ENCODE results near the gene SGK1.
"Not testable (repeated sequence)": the region's sequence is repeated elsewhere in the genome, so short reads cannot be mapped to it uniquely, and the experiment has no call there.

SGK1 gene

DNA sequence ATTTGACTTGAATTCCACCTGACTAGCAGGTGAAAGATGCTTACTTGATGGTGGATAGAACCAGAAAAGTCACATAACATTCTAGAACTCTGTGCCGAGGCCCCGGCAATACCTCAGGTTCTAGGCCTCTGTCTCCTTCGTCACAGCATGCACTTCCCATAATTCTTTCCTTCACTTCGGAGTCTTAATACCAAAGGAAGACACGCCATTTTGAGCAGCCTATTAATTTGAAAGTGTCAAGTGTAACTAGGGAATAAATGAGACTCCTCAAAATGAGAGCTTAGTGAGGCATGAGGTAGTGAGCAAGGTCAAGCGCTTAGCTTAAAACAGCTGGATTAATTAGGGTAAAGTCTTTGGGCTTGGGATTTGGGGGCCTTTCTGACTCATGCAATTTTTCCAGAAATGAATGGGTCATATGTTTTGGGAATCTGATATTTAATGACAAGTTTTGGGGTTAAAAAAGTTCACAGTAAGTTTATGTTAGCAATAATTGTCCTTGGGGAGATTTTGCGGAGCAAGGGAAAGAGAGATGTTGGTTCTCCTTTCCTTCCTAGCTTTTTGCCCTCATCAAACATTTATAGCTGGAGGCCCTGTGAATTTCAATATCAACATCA is 29.1 kb upstream of the SGK1 start:
- Histone ChIP-seq H3K36me3 (ENCODE audit: insufficient read depth, low read length) (no peaks in the 10 kb centered on the region), H3K9me3 (ENCODE audit: low read length) (no peaks in the 10 kb centered on the region), H3K4me3 (ENCODE audit: low read depth in 1 of 2, low read length in 2 of 2) (no peak overlapping the region), H3K27me3 (ENCODE audit: control insufficient read depth in 1 of 2, insufficient read depth in 2 of 2, low read length in 2 of 2) (no peaks in the 10 kb centered on the region), H3K4me1 (ENCODE audit: insufficient read depth, low read length) (no peaks in the 10 kb centered on the region), H3K27ac (ENCODE audit: low read depth, low read length) (no peak overlapping the region), H3K9ac (ENCODE audit: low read length) (no peak overlapping the region)

- Histone ChIP-seq H3K4me3 (ENCODE audit: low read depth in 1 of 2, low read length in 2 of 2) (no peak overlapping the region), H3K4me1 (ENCODE audit: insufficient read depth, low read length) (no peaks in the 10 kb centered on the region), H3K9ac (ENCODE audit: low read length) (no peak overlapping the region), H3K27ac (ENCODE audit: low read depth, low read length) (no peak overlapping the region), H3K9me3 (ENCODE audit: low read length) (no peaks in the 10 kb centered on the region), H3K27me3 (ENCODE audit: control insufficient read depth in 1 of 2, insufficient read depth in 2 of 2, low read length in 2 of 2) (no peaks in the 10 kb centered on the region), H3K36me3 (ENCODE audit: insufficient read depth, low read length) (no peaks in the 10 kb centered on the region)
These were observed 27.9 kb upstream of the SGK1 start for GRCh38 chr6:134345789-134346188.

- Histone ChIP-seq H3K27me3 (ENCODE audit: control insufficient read depth in 1 of 2, insufficient read depth in 2 of 2, low read length in 2 of 2) (no peaks in the 10 kb centered on the region), H3K27ac (ENCODE audit: low read depth, low read length) (no peak overlapping the region), H3K4me1 (ENCODE audit: insufficient read depth, low read length) (no peaks in the 10 kb centered on the region), H3K36me3 (ENCODE audit: insufficient read depth, low read length) (no peaks in the 10 kb centered on the region), H3K9me3 (ENCODE audit: low read length) (no peaks in the 10 kb centered on the region), H3K9ac (ENCODE audit: low read length) (no peak overlapping the region), H3K4me3 (ENCODE audit: low read depth in 1 of 2, low read length in 2 of 2) (no peak overlapping the region)
These were observed 25.2 kb upstream of the SGK1 start for GRCh38 chr6:134343066-134343465.

- no peaks in the 10 kb centered on the region for H3K4me1 ChIP-seq (ENCODE audit: insufficient read depth, low read length)
- H3K9ac ChIP-seq (ENCODE audit: low read length) = no peak overlapping the region
- no peaks in the 10 kb centered on the region for H3K9me3 ChIP-seq (ENCODE audit: low read length)
- H3K36me3 ChIP-seq (ENCODE audit: insufficient read depth, low read length) = no peaks in the 10 kb centered on the region
- H3K4me3 ChIP-seq (ENCODE audit: low read depth in 1 of 2, low read length in 2 of 2) = no peak overlapping the region
- no peak overlapping the region for H3K27ac ChIP-seq (ENCODE audit: low read depth, low read length)
- H3K27me3 ChIP-seq (ENCODE audit: control insufficient read depth in 1 of 2, insufficient read depth in 2 of 2, low read length in 2 of 2) = no peaks in the 10 kb centered on the region
These were observed 24.2 kb upstream of the SGK1 start for GRCh38 chr6:134341999-134342567.

- Histone ChIP-seq H3K4me1 (ENCODE audit: insufficient read depth, low read length) (no peaks in the 10 kb centered on the region), H3K27ac (ENCODE audit: low read depth, low read length) (no peak overlapping the region), H3K9me3 (ENCODE audit: low read length) (no peaks in the 10 kb centered on the region), H3K4me3 (ENCODE audit: low read depth in 1 of 2, low read length in 2 of 2) (no peak overlapping the region), H3K36me3 (ENCODE audit: insufficient read depth, low read length) (no peaks in the 10 kb centered on the region), H3K9ac (ENCODE audit: low read length) (no peak overlapping the region), H3K27me3 (ENCODE audit: control insufficient read depth in 1 of 2, insufficient read depth in 2 of 2, low read length in 2 of 2) (no peaks in the 10 kb centered on the region)
These were observed 22.5 kb upstream of the SGK1 start for GRCh38 chr6:134340179-134340975.

- H3K9ac ChIP-seq (ENCODE audit: low read length) = no peak overlapping the region
- no peaks in the 10 kb centered on the region for H3K36me3 ChIP-seq (ENCODE audit: insufficient read depth, low read length)
- H3K9me3 ChIP-seq (ENCODE audit: low read length) = no peaks in the 10 kb centered on the region
- H3K27me3 ChIP-seq (ENCODE audit: control insufficient read depth in 1 of 2, insufficient read depth in 2 of 2, low read length in 2 of 2) = no peaks in the 10 kb centered on the region
- H3K4me1 ChIP-seq (ENCODE audit: insufficient read depth, low read length) = no peaks in the 10 kb centered on the region
- no peak overlapping the region for H3K27ac ChIP-seq (ENCODE audit: low read depth, low read length)
- H3K4me3 ChIP-seq (ENCODE audit: low read depth in 1 of 2, low read length in 2 of 2) = no peak overlapping the region
These were observed 21.3 kb upstream of the SGK1 start for GRCh38 chr6:134339216-134339615.

- Histone ChIP-seq H3K9ac (ENCODE audit: low read length) (no peak overlapping the region), H3K27ac (ENCODE audit: low read depth, low read length) (no peak overlapping the region), H3K36me3 (ENCODE audit: insufficient read depth, low read length) (no peaks in the 10 kb centered on the region), H3K9me3 (ENCODE audit: low read length) (no peaks in the 10 kb centered on the region), H3K27me3 (ENCODE audit: control insufficient read depth in 1 of 2, insufficient read depth in 2 of 2, low read length in 2 of 2) (no peaks in the 10 kb centered on the region), H3K4me1 (ENCODE audit: insufficient read depth, low read length) (no peaks in the 10 kb centered on the region), H3K4me3 (ENCODE audit: low read depth in 1 of 2, low read length in 2 of 2) (no peak overlapping the region)
These were observed 13.3 kb upstream of the SGK1 start for GRCh38 chr6:134331256-134331655.

DNA sequence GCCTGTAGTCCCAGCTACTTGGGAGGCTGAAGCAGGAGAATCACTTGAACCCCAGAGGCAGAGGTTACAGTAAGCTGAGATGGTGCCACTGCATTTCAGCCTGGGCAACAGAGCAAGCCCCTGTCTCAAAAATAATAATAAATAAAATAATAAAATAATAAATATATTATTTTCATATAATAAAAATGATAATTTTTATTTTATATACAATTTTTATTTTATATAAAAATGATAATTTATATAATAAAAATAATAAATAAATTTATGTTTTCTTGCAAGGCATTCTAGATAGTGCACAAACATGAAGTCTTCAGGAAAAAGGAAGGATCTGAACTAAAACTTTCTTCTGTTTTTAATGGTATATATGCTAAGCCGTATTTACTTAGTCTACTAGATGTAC is 12.6 kb upstream of the SGK1 start:
- no peak overlapping the region for H3K27ac ChIP-seq (ENCODE audit: low read depth, low read length)
- no peak overlapping the region for H3K9ac ChIP-seq (ENCODE audit: low read length)
- no peak overlapping the region for H3K4me3 ChIP-seq (ENCODE audit: low read depth in 1 of 2, low read length in 2 of 2)

GRCh38 chr6:134328792-134329191 is 10.9 kb upstream of the SGK1 start:
- Histone ChIP-seq H3K9me3 (ENCODE audit: low read length) (no peaks in the 10 kb centered on the region), H3K4me3 (ENCODE audit: low read depth in 1 of 2, low read length in 2 of 2) (no peak overlapping the region), H3K9ac (ENCODE audit: low read length) (no peak overlapping the region), H3K27ac (ENCODE audit: low read depth, low read length) (no peak overlapping the region), H3K4me1 (ENCODE audit: insufficient read depth, low read length) (no peaks in the 10 kb centered on the region), H3K27me3 (ENCODE audit: control insufficient read depth in 1 of 2, insufficient read depth in 2 of 2, low read length in 2 of 2) (no peaks in the 10 kb centered on the region), H3K36me3 (ENCODE audit: insufficient read depth, low read length) (no peaks in the 10 kb centered on the region)

More for the DNA sequence above, 12.6 kb upstream of the SGK1 start:
- no peaks in the 10 kb centered on the region for H3K9me3 ChIP-seq (ENCODE audit: low read length)
- no peaks in the 10 kb centered on the region for H3K36me3 ChIP-seq (ENCODE audit: insufficient read depth, low read length)
- H3K27me3 ChIP-seq (ENCODE audit: control insufficient read depth in 1 of 2, insufficient read depth in 2 of 2, low read length in 2 of 2) = no peaks in the 10 kb centered on the region
- H3K4me1 ChIP-seq (ENCODE audit: insufficient read depth, low read length) = no peaks in the 10 kb centered on the region

- Histone ChIP-seq H3K36me3 (ENCODE audit: insufficient read depth, low read length) (no peaks in the 10 kb centered on the region), H3K27ac (ENCODE audit: low read depth, low read length) (no peak overlapping the region), H3K9ac (ENCODE audit: low read length) (no peak overlapping the region), H3K4me3 (ENCODE audit: low read depth in 1 of 2, low read length in 2 of 2) (no peak overlapping the region), H3K4me1 (ENCODE audit: insufficient read depth, low read length) (no peaks in the 10 kb centered on the region), H3K9me3 (ENCODE audit: low read length) (no peaks in the 10 kb centered on the region), H3K27me3 (ENCODE audit: control insufficient read depth in 1 of 2, insufficient read depth in 2 of 2, low read length in 2 of 2) (no peaks in the 10 kb centered on the region)
These were observed 10.2 kb upstream of the SGK1 start for GRCh38 chr6:134328138-134328537.

- H3K36me3 ChIP-seq (ENCODE audit: insufficient read depth, low read length); H3K4me3 ChIP-seq (ENCODE audit: low read depth in 1 of 2, low read length in 2 of 2); H3K27ac ChIP-seq (ENCODE audit: low read depth, low read length); H3K4me1 ChIP-seq (ENCODE audit: insufficient read depth, low read length); H3K9me3 ChIP-seq (ENCODE audit: low read length); H3K27me3 ChIP-seq (ENCODE audit: control insufficient read depth in 1 of 2, insufficient read depth in 2 of 2, low read length in 2 of 2); H3K9ac ChIP-seq (ENCODE audit: low read length): not testable (repeated sequence)
These were observed 8.3 kb upstream of the SGK1 start for GRCh38 chr6:134326192-134326591.
